Erythroblast (primary cell): Measurements from ENCODE around the gene MAP4K2.

Experiments used
- DNase-seq, 2 experiments: peaks; one replicate each; lab custom pipeline; 2025; lab: John Stamatoyannopoulos, UW
- GATA1 ChIP-seq: IDR thresholded peaks from 2 replicates; pipeline ENCODE4 v1.6.1; 2011; ENCODE audit warnings: low read depth, mild to moderate bottlenecking, control low read depth, low read length, moderate library complexity
- POLR2A ChIP-seq: IDR thresholded peaks from 2 replicates; pipeline ENCODE4 v1.6.1; 2011; ENCODE audit warnings: mild to moderate bottlenecking, low read length

MAP4K2 gene

GRCh38 chr11:64810271-64810890 is 7.4 kb upstream of the MAP4K2 start, which contains the start of gene MEN1:
Gene MEN1 (minus strand): TSS chr11:64810551. CDS start chr11:64810109, 442 bp downstream.
- peak; percentile 93 to 94 for DNase-seq

DNA sequence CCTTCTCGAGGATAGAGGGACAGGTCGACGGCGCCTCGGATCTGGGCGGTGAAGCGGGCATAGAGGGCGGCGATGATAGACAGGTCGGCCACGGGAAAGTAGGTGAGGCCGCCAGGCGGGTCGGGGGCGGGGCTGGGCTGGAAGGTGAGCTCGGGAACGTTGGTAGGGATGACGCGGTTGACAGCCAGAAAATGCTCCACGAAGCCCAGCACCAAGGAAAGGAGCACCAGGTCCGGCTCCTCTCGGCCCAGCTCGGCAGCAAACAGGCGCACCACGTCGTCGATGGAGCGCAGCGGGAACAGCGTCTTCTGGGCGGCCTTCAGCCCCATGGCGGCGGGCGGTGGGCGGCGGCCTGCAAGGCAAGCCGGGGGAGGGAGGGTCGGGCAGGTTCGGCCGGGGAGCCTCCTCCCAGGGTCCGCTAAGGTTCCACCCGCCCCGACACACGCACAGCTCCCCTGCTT is 6.8 kb upstream of the MAP4K2 start:
- TF ChIP-seq POLR2A (no peak), GATA1 (no peak)
- peak; percentile 49 to 57 for DNase-seq

More at GRCh38 chr11:64810271-64810890, 7.4 kb upstream of the MAP4K2 start, which contains the start of gene MEN1:
- TF ChIP-seq POLR2A: peak; percentile 55
- no peak for TF ChIP-seq GATA1

DNA sequence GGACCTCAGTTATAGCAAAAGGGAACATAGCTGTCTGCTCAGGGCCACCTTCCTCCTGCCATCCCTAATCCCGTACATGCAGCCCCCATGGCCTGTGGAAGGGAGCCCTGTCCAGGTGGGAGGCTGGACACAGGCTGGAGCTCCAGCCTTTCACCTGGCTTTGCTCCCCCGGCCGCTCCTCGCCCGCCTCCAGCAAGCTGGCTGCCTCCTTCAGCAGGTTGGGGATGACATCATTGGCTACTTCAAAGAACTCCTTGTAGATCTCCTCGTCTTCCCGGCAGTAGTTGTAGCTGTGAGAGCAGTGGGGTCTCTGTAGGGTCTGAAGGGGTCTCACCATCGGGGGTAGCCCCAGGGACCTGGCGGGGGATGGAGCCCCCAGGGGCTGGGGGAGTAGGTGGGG is 2.5 kb upstream of the MAP4K2 start:
- no peak for DNase-seq
- TF ChIP-seq POLR2A (no peak), GATA1 (no peak)

- TF ChIP-seq POLR2A: no peak
- TF ChIP-seq GATA1: no peak
- peak; percentile 27 to 31 for DNase-seq
These were observed 1.6 kb upstream of the MAP4K2 start for GRCh38 chr11:64804346-64805210.

DNA sequence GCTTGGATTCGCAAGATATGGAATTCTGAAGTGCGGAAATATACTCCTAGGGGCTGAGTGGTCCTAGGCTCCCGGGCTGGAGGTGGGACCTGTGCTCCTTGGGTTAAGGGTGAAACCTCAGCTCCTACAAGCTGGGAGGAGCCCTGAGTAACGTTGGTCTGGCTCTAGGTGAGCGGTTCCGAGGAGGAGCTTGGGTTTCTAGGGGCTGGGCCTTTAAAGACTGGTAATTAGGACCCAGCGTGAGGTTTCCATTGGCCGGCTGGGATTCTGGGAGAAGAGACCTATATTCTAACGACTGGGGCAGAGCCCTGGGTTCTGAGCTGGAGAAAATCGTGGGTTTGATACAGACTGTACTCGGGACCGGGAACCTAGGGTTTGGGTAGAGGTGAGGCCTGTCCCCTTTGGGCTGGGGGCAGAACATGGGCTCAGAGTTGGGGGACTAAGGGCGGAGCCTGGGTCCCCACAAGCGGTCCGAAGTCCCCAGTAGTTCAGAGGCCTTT is 882 bp upstream of the MAP4K2 start:
- no peak for DNase-seq
- TF ChIP-seq POLR2A (no peak), GATA1 (no peak)

DNA sequence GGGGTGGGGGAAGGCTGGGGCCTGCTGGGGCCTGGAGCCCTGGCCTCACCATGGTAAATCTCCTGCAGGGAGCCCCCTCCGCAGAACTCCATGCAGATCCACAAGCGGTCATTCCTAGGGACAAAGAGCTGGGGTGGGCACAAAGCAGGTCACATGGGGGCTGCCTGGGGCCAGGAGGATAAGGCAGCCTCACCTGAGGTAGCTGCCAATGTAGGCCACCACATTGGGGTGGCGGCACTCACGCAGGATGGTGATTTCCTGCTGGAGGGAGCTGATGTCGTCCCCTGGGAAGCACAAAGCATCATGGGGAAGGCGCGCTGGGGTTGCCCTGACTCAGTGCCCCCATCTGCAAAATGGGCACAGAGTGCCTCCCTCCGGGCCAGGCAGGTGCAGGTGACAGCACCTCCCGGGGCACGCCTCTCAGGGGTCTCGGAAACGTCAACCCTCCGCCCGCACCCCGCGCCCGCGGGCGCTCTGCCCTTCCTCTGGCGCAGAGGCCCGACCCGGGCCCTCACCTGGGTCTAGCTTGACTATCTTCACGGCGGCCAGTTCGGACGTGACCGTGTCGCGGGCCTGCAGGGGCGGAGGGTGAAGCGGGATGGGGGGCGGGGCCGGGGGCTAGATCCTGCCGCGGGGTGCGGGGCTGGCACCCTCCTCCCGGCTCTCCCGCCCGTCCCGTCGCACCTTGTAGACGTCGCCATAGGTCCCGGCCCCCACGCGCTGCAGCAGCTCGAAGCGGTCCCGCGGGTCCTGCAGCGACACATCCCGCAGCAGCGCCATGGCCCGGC is 450 bp downstream of the MAP4K2 start:
- TF ChIP-seq GATA1 (no peak), POLR2A (no peak)
- DNase-seq: peak in 1 of 2 experiments; percentile 43

- TF ChIP-seq POLR2A (no peak), GATA1 (no peak)
- DNase-seq: peak; percentile 21 to 37
These were observed 1.2 kb downstream of the MAP4K2 start for GRCh38 chr11:64801561-64802369.

DNA sequence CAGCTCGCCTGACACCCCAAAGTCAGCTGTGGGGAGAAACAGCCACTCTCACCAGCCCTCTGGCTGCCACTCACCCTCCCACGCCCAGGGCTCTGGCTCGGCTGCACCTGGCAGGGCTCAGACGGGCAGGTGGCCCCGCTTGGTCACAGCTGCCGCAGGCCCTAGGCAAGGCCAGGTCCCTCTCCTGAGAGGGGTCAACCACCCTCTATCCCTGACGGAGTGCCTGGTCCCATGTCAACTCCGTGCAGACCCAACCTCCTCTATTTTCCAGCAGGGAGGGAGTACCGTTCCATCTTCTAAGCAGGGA is 1.9 kb downstream of the MAP4K2 start:
- TF ChIP-seq POLR2A: no peak
- no peak for DNase-seq

DNA sequence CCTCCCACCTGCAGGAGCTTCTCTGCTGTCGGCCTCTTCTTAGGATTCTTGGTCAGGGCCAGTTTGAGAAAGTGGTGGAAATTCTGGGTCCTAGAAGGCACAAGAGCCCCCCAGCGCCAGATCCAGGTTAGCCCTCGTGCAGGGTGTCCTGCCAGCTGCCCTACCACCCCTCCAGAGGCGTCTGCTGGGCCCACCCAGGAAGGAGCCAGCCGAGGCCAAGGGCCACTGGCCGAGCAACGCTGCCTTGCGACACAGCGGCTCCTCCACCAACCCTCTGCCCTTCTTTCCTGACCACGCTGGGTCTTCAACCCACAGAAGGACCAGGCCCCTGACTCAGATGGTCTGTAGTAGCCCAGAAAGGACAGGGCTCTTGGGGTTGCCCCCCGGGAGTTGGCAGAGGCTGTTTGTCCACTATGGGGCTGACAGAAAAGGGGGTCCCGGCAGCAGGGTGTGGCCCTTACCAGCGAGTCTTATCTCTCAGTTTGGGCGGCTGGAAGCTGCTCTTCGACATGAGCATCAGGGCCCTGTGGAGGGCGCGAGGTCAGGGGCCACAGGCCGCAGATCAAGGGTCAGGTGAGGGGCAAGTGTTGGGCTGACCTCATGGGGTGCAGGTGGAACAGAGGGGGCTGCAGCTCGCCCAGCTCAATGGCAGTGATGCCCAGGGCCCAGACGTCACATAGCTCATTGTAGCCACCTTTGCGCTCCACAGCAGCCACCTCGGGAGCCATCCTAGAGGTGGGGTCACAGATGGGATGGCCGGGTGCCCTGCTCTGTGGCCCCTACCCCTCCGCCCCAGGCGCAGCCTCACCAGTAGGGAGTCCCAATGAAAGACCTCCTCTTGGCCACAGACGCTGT is 2.5 kb downstream of the MAP4K2 start:
- no peak for TF ChIP-seq POLR2A
- TF ChIP-seq GATA1: no peak
- DNase-seq: peak; percentile 35 to 40

GRCh38 chr11:64799623-64800302 is 3.3 kb downstream of the MAP4K2 start:
- DNase-seq: peak; percentile 34 to 50
- TF ChIP-seq GATA1 (no peak), POLR2A (no peak)

DNA sequence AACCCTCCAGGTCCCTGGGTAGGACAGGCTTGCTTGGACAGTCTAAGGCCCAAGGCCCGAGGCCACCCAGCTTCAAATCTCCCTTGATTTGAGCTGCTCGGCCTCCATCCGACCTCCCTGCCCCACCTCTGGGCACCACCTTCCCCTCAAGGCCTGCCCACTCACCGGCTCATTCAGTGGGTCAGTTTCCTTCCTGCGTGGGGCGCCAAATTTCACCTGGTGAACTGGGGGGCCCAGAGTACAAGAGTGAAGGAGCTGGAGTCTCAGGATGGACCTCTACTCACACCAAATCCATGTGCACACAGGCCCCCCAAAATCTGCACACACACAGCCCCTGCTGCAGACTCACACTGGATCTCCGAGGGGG is 3.8 kb downstream of the MAP4K2 start:
- DNase-seq: no peak
- TF ChIP-seq GATA1 (no peak), POLR2A (no peak)
